K562 (cell line): ENCODE measurements around the gene FBXL3. TPM values are rescaled to one million over a fixed set of nuclear protein-coding genes. Genes with fewer than 3 reads are reported as not detected.

Experiments
- ATF2 ChIP-seq: sonication (generic); formaldehyde crosslinking; IDR thresholded peaks from 2 replicates; pipeline ENCODE4 v1.8.1; 2022; ENCODE audit warnings: missing genetic modification reagents
- BHLHE40 ChIP-seq: IDR thresholded peaks from 2 replicates; pipeline ENCODE4 v1.6.1; 2011; ENCODE audit warnings: low read length, improper control_type of control experiment
- CREM ChIP-seq: IDR thresholded peaks from 2 replicates; pipeline ENCODE4 v1.6.1; 2014; ENCODE audit warnings: antibody characterized with exemption, low read depth
- FOSL1 ChIP-seq: fragments of 200-800 bp; sonication (Bioruptor generic); conservative IDR thresholded peaks from 2 replicates; pipeline ENCODE4 v1.6.1; 2016; ENCODE audit warnings: missing genetic modification characterization, missing compliant biosample characterization
- HDAC6 ChIP-seq: IDR thresholded peaks from 2 replicates; pipeline ENCODE4 v1.6.1; 2012; ENCODE audit warnings: low read depth, mild to moderate bottlenecking, control low read depth, inconsistent platforms, low read length, moderate library complexity
- NR2C2 ChIP-seq, 2 experiments: fragments of 200-800 bp in 1 of 2; sonication (Bioruptor generic) in 1 of 2; sonication (generic) in 1 of 2; formaldehyde crosslinking in 1 of 2; IDR thresholded peaks; 2 replicates each; pipeline versions ENCODE4 v1.6.1 to v1.8.0; 2016 to 2022; ENCODE audit warnings: mild to moderate bottlenecking in 1 of 2, missing compliant biosample characterization in 1 of 2, missing genetic modification characterization in 1 of 2, missing genetic modification reagents in 1 of 2
- STAT5A ChIP-seq: IDR thresholded peaks from 2 replicates; pipeline ENCODE4 v1.6.1; 2012; ENCODE audit warnings: low read length, inconsistent platforms, borderline replicate concordance
- TBL1XR1 ChIP-seq, 2 experiments: IDR thresholded peaks; 2 replicates each; pipeline ENCODE4 v1.6.1; 2012; ENCODE audit warnings: improper control_type of control experiment in 2 of 2, low read length in 2 of 2, mild to moderate bottlenecking in 1 of 2
- TFE3 ChIP-seq: fragments of 450-650 bp; formaldehyde crosslinking; IDR thresholded peaks from 2 replicates; pipeline ENCODE4 v1.4.0; 2020; ENCODE audit warnings: mild to moderate bottlenecking, mixed read lengths
- TRIM28 ChIP-seq: fragments of 450-650 bp; IDR thresholded peaks from 2 replicates; pipeline ENCODE4 v1.6.1; 2017
- ZBTB1 ChIP-seq: sonication (generic); formaldehyde crosslinking; IDR thresholded peaks from 2 replicates; pipeline ENCODE4 v1.8.1; 2023; ENCODE audit warnings: missing genetic modification reagents, low read depth, mild to moderate bottlenecking, borderline replicate concordance
- ZNF324 ChIP-seq: fragments of 250-450 bp; sonication (Bioruptor Pico); IDR thresholded peaks from 2 replicates; pipeline ENCODE4 v1.4.0; 2020; ENCODE audit warnings: mild to moderate bottlenecking
- ZNF76 ChIP-seq: fragments of 250-450 bp; sonication (Bioruptor Pico); IDR thresholded peaks from 2 replicates; pipeline ENCODE4 v1.4.0; 2020; ENCODE audit warnings: mild to moderate bottlenecking, moderate library complexity, borderline replicate concordance
- ZSCAN32 ChIP-seq: fragments of 450-650 bp; formaldehyde crosslinking; IDR thresholded peaks from 2 replicates; pipeline ENCODE4 v1.4.0; 2020; ENCODE audit warnings: mild to moderate bottlenecking, moderate library complexity
- polyA plus RNA-seq, 8 experiments: library from polyadenylated mRNA; depleted of rRNA in 4 of 8; stranded (reverse) in 5 of 8; unstranded in 3 of 8; fragments of >200 nt; fragmentation: Nextera tagmentation in 2 of 8; fragmentation: Illumina TruSeq in 1 of 8; extraction: Ambion mirVana in 2 of 8; extraction: Trizol in 1 of 8; gene quantifications; 2 replicates each; pipeline versions ENCODE4 v1.2.1 to v1.2.3, GENCODE V29; 2011 to 2014; ENCODE audit warnings: inconsistent platforms in 1 of 8, missing spikeins in 1 of 8
- total RNA-seq, 7 experiments: library from RNA; depleted of rRNA in 6 of 7; stranded (reverse); fragments of >200 nt in 6 of 7; fragmentation: Illumina TruSeq in 2 of 7; extraction: Trizol in 2 of 7; gene quantifications; 2 replicates each; pipeline versions ENCODE4 v1.2.1 to v1.2.3, GENCODE V29; 2011 to 2021; ENCODE audit warnings: low replicate concordance in 1 of 7
- TF ChIP-seq, protein P1 (sequence below): fragments of 250-450 bp; sonication (Bioruptor Pico); IDR thresholded peaks from 2 replicates; pipeline ENCODE4 v1.4.0; 2020; ENCODE audit warnings: mild to moderate bottlenecking, moderate library complexity
- TF ChIP-seq, protein P2 (sequence below): fragments of 450-650 bp; IDR thresholded peaks from one replicate; pipeline ENCODE4 v1.6.1; 2018; ENCODE audit warnings: mild to moderate bottlenecking, moderate library complexity; ENCODE audit not compliant: partially characterized antibody

FBXL3 gene
- total and polyA plus RNA-seq, 9 of the 15 experiments (the other 6 are each of a cell fraction or from before 2014, with no cell fraction given) = 3.8 to 16.4 (median 12.6) TPM

- TF ChIP-seq TFE3 (CRISPR knock-in tag) (no peak), ZNF324 (no peak), ZBTB1 (CRISPR knock-in tag) (no peak; the same call in 1 of the 2 replicates), CREM (no peak; the same call in 1 of the 2 replicates), TRIM28 (no peak), FOSL1 (tag) (no peak), HDAC6 (no peak), STAT5A (no peak), ZNF76 (CRISPR knock-in tag) (no peak), ATF2 (no peak), BHLHE40 (no peak), ZSCAN32 (CRISPR knock-in tag) (no peak), NR2C2 (CRISPR knock-in tag; IDR thresholded peaks at IDR 0.05) (no peak), NR2C2 (tag; IDR thresholded peaks at IDR 0.05) (no peak), TBL1XR1 (IDR thresholded peaks at IDR 0.05; ENCODE audit: low read length in 2 of 2) (no peak)
- TF ChIP-seq, protein P1, sequence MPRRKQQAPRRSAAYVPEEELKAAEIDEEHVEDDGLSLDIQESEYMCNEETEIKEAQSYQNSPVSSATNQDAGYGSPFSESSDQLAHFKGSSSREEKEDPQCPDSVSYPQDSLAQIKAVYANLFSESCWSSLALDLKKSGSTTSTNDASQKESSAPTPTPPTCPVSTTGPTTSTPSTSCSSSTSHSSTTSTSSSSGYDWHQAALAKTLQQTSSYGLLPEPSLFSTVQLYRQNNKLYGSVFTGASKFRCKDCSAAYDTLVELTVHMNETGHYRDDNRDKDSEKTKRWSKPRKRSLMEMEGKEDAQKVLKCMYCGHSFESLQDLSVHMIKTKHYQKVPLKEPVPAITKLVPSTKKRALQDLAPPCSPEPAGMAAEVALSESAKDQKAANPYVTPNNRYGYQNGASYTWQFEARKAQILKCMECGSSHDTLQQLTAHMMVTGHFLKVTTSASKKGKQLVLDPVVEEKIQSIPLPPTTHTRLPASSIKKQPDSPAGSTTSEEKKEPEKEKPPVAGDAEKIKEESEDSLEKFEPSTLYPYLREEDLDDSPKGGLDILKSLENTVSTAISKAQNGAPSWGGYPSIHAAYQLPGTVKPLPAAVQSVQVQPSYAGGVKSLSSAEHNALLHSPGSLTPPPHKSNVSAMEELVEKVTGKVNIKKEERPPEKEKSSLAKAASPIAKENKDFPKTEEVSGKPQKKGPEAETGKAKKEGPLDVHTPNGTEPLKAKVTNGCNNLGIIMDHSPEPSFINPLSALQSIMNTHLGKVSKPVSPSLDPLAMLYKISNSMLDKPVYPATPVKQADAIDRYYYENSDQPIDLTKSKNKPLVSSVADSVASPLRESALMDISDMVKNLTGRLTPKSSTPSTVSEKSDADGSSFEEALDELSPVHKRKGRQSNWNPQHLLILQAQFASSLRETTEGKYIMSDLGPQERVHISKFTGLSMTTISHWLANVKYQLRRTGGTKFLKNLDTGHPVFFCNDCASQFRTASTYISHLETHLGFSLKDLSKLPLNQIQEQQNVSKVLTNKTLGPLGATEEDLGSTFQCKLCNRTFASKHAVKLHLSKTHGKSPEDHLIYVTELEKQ (CRISPR knock-in tag) = no peak
- TF ChIP-seq, protein P2, sequence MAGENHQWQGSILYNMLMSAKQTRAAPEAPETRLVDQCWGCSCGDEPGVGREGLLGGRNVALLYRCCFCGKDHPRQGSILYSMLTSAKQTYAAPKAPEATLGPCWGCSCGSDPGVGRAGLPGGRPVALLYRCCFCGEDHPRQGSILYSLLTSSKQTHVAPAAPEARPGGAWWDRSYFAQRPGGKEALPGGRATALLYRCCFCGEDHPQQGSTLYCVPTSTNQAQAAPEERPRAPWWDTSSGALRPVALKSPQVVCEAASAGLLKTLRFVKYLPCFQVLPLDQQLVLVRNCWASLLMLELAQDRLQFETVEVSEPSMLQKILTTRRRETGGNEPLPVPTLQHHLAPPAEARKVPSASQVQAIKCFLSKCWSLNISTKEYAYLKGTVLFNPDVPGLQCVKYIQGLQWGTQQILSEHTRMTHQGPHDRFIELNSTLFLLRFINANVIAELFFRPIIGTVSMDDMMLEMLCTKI = no peak
Observed at GRCh38 chr13:77026861-77027621, at the start of gene FBXL3 (continued).
